ENCODE results near the gene DENND4A. TPM values are rescaled to one million over a fixed set of nuclear protein-coding genes. Genes with fewer than 3 reads are reported as not detected.
"Not testable (repeated sequence)": the region's sequence is repeated elsewhere in the genome, so short reads cannot be mapped to it uniquely, and the experiment has no call there.

The DENND4A gene
- total RNA-seq, 4 donors from 2014 or later, result 7.4 to 16.4 (median 13.3) TPM

DNA sequence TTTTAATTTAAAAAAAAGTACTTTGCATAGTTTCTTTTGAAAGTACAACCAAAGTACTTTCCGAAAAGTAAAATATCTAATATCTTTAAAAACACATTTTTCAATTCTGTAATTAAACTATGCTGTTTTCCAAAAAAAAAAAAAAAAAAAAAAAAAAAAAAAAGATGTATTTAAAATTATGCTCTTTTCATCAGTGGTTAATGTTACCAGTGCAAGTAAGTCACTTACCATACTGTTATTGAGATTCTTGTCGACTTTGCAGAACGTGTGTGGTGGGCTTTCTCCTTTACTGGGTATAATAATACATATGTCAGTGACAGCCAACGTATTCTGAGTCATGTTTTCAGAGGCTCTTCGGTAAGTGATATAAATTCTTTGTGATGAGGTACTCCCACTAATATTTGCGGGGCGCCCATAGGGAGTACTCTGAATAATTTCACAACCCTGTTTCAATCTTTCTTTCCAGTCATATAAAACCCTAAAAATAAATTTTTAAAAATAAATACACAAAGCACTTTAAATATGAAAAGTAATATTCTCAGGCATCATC is 39.9 kb downstream of the DENND4A start:
- DNase-seq (ENCODE audit: low spot score in 2 of 2), result no peak
- TF ChIP-seq, protein P1, sequence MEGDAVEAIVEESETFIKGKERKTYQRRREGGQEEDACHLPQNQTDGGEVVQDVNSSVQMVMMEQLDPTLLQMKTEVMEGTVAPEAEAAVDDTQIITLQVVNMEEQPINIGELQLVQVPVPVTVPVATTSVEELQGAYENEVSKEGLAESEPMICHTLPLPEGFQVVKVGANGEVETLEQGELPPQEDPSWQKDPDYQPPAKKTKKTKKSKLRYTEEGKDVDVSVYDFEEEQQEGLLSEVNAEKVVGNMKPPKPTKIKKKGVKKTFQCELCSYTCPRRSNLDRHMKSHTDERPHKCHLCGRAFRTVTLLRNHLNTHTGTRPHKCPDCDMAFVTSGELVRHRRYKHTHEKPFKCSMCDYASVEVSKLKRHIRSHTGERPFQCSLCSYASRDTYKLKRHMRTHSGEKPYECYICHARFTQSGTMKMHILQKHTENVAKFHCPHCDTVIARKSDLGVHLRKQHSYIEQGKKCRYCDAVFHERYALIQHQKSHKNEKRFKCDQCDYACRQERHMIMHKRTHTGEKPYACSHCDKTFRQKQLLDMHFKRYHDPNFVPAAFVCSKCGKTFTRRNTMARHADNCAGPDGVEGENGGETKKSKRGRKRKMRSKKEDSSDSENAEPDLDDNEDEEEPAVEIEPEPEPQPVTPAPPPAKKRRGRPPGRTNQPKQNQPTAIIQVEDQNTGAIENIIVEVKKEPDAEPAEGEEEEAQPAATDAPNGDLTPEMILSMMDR (IDR thresholded peaks at IDR 0.05), result no peak
- no peak for TF ChIP-seq POLR2A (IDR thresholded peaks at IDR 0.05)
- intact Hi-C loops (cut with DNase I; ENCODE audit: low total_unique reads), result no loop called here
- WGBS, 2 donors, result 76 to 81% methylated on average over 7 of the region's 7 CpGs
- H3K4me3 ChIP-seq (ENCODE audit: low read depth, poor library complexity, severe bottlenecking), result no peak overlapping the region

DNA sequence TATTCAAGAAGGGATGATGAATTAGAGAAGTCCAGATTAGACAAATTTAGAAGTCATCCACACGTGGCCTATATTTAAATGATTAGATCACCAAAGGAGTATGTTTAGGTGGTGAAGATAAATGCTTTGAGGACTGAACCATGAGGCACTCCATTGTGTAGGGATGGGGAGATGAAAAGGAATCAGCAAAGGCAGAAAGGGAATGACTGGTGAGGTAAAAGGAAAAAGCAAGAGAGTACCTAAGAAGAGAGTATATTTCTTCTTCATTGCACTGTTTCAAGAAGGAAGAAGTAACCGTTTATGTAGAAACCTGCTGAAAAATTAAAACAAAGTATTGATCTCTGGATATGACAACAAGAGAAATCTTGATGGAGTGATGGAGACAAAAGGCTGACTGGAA is 40.7 kb downstream of the DENND4A start:
- intact Hi-C loops (cut with DNase I; ENCODE audit: low total_unique reads), result no loop called here
- no peak for TF ChIP-seq POLR2A (IDR thresholded peaks at IDR 0.05)
- TF ChIP-seq, protein P1 (IDR thresholded peaks at IDR 0.05), result no peak
- H3K4me3 ChIP-seq (ENCODE audit: low read depth, poor library complexity, severe bottlenecking), result no peak overlapping the region
- 89 to 92% methylated on average over 2 of the region's 2 CpGs for WGBS, 2 donors
- no peak for DNase-seq (ENCODE audit: low spot score in 2 of 2)

DNA sequence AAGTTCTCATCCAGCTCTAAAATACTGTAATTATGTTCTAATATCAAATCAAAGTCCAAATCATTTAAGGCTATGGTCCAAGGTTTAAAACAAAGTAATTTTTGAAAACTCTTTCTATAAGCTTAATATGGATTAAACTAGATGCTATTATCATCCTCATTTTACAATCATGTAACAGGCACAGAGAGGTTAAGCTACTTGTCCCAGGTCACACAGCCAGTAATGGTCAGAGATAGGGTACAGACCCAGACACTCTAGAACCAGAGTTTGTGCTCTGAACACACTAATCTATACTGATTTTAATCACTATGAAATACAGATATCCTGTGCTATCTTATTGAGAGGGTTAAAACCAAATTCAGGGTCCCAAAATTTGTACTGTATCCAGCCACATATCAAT is 44.8 kb downstream of the DENND4A start:
- no peak for DNase-seq (ENCODE audit: low spot score in 2 of 2)
- intact Hi-C loops (cut with DNase I; ENCODE audit: low total_unique reads), result no loop called here
- no peak overlapping the region for H3K4me3 ChIP-seq (ENCODE audit: low read depth, poor library complexity, severe bottlenecking)
- TF ChIP-seq POLR2A (IDR thresholded peaks at IDR 0.05), result no peak
- TF ChIP-seq, protein P1 (IDR thresholded peaks at IDR 0.05), result no peak

DNA sequence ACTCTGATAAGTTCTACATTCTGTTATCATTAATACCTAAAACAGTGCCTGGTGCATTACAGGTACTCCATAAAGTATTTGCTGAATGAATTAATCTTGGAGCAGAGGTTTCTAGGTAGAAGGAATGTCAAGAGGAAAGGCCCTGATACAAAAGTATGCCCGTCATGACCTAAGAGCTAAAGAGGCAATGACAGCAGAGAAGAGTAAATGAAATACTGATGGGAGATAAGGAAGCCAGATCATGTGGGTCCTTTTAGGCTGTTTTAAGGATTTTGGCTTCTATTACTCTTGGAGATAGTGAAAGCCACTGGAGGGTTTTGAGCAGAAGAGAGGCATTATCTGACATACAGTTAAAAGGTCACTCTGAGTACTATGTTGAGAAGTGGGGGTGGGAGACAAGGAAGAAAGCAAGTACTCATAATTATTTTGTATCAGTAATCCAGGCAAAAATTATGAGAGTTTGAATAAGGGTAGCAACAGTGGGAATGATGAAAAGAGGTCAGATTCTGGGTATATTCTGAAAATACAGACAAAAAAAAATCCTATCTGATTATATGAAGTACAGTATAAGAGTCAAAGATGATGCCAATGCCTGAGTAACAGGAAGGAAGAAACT is 48.3 kb downstream of the DENND4A start:
- intact Hi-C loops (cut with DNase I; ENCODE audit: low total_unique reads), result no loop called here
- no peak for TF ChIP-seq POLR2A (IDR thresholded peaks at IDR 0.05)
- TF ChIP-seq, protein P1 (IDR thresholded peaks at IDR 0.05), result no peak
- no peak for DNase-seq (ENCODE audit: low spot score in 2 of 2)
- H3K4me3 ChIP-seq (ENCODE audit: low read depth, poor library complexity, severe bottlenecking), result no peak overlapping the region
- WGBS, 2 donors, result 85 to 94% methylated on average over 1 of the region's 1 CpG

DNA sequence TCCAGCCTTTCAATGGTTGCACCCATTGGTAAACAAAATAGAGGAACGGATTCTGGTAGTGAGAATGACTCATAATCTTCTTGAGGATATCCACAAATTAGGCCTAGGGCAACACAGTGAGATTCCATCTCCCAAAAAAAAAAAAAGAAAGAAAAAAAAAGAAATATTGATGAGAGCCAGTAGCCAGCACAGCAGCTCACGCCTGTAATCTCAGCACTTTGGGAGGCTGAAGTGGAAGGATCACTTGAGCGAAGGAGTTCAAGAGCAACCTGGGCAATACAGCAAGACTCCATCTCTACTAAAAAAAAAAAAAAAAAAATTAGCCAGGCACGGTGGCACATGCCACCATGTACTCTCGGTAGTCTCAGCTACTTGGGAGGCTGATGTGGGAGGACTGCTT is 51.9 kb downstream of the DENND4A start:
- intact Hi-C loops (cut with DNase I; ENCODE audit: low total_unique reads), result no loop called here
- no peak for DNase-seq (ENCODE audit: low spot score in 2 of 2)
- 79 to 89% methylated on average over 5 of the region's 5 CpGs for WGBS, 2 donors
- H3K4me3 ChIP-seq (ENCODE audit: low read depth, poor library complexity, severe bottlenecking), result no peak overlapping the region
- TF ChIP-seq, protein P1 (IDR thresholded peaks at IDR 0.05), result no peak
- no peak for TF ChIP-seq POLR2A (IDR thresholded peaks at IDR 0.05)

DNA sequence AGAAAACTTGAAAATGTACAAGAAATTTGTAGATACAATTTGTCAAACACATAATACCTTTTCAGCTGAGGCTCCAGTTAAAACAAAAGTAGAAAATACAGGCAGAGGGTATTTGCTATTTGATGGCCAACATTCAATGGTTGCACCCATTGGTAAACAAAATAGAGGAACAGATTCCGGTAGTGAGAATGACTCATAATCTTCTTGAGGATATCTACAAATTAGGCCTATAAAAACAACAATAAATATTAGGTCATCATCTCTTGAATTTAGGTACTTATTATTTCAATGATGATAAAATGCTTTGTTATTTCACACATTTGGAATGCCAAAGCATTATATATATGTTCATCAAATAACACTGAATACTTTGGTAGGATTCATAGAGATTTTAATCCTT is 53.4 kb downstream of the DENND4A start:
- no peak overlapping the region for H3K4me3 ChIP-seq (ENCODE audit: low read depth, poor library complexity, severe bottlenecking)
- no peak for DNase-seq (ENCODE audit: low spot score in 2 of 2)
- intact Hi-C loops (cut with DNase I; ENCODE audit: low total_unique reads), result no loop called here
- WGBS, 2 donors, result 52 to 65% methylated on average over 1 of the region's 1 CpG
- no peak for TF ChIP-seq POLR2A (IDR thresholded peaks at IDR 0.05)

DNA sequence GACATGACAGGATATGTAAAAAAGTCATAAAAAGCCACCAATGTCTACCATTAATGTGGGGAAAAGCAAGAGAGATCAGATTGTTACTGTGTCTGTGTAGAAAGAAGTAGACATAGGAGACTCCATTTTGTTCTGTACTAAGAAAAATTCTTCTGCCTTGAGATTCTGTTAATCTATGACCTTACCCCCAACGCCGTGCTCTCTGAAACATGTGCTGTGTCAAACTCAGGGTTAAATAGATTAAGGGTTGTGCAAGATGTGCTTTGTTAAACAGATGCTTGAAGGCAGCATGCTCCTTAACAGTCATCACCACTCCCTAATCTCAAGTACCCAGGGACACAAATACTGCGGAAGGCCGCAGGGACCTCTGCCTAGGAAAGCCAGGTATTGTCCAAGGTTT is 58.5 kb downstream of the DENND4A start:
- 80 to 89% methylated on average over 4 of the region's 4 CpGs for WGBS, 2 donors
- DNase-seq (ENCODE audit: low spot score in 2 of 2); intact Hi-C loops (cut with DNase I; ENCODE audit: low total_unique reads); H3K4me3 ChIP-seq (ENCODE audit: low read depth, poor library complexity, severe bottlenecking): not testable (repeated sequence)

Measured in lower leg skin (tissue), 4 donors.